HT-29 (cell line): ENCODE data around the gene PRKX. TPM values are rescaled to one million over a fixed set of nuclear protein-coding genes. Genes with fewer than 3 reads are reported as not detected.
A peak's percentile ranks its signal among the peaks of the same experiment; 100 is the strongest.
"Not testable (repeated sequence)": the region's sequence is repeated elsewhere in the genome, so short reads cannot be mapped to it uniquely, and the experiment has no call there.

Experiments
- DNase-seq: peaks from one replicate; pipeline ENCODE4 v3.0.0-alpha.2; 2015; ENCODE audit warnings: low spot score
- total RNA-seq: library from RNA; depleted of rRNA; stranded (reverse); fragments of >200 nt; shearing (Covaris generic); gene quantifications from 2 replicates; pipeline ENCODE4 v1.2.3, GENCODE V29; 2014; rRNA removed

Gene PRKX
- total RNA-seq = 10.1 and 11.5 TPM in 2 replicates

- peak; percentile 38 for DNase-seq
Observed at GRCh38 chrX:3713225-3713936, at the start of gene PRKX. Gene PRKX (minus strand): TSS chrX:3713649. CDS start chrX:3713253, 396 bp downstream.

GRCh38 chrX:3763111-3763510, 49.7 kb upstream of the PRKX start:
- no peak for DNase-seq

- no peak for DNase-seq
Observed at GRCh38 chrX:3757510-3758025, 44.1 kb upstream of the PRKX start.

GRCh38 chrX:3748052-3748559, 34.7 kb upstream of the PRKX start:
- no peak for DNase-seq

GRCh38 chrX:3743801-3744439, 30.5 kb upstream of the PRKX start:
- no peak for DNase-seq

GRCh38 chrX:3740946-3741345, 27.5 kb upstream of the PRKX start:
- not testable (repeated sequence) for DNase-seq

GRCh38 chrX:3738509-3738908, 25.1 kb upstream of the PRKX start:
- DNase-seq = no peak

- DNase-seq = not testable (repeated sequence)
Observed at GRCh38 chrX:3736536-3736935, 23.1 kb upstream of the PRKX start.

- not testable (repeated sequence) for DNase-seq
Observed at GRCh38 chrX:3735891-3736290, 22.4 kb upstream of the PRKX start.

GRCh38 chrX:3734456-3734855, 21.0 kb upstream of the PRKX start:
- DNase-seq = not testable (repeated sequence)

- DNase-seq = no peak
Observed at GRCh38 chrX:3733043-3733430, 19.6 kb upstream of the PRKX start.

- DNase-seq = not testable (repeated sequence)
Observed at GRCh38 chrX:3732326-3733042, 19.0 kb upstream of the PRKX start.

GRCh38 chrX:3728454-3728853, 15.0 kb upstream of the PRKX start:
- DNase-seq = no peak

- not testable (repeated sequence) for DNase-seq
Observed at GRCh38 chrX:3723460-3723859, 10.0 kb upstream of the PRKX start.

- no peak for DNase-seq
Observed at GRCh38 chrX:3717742-3718420, 4.4 kb upstream of the PRKX start.

GRCh38 chrX:3715921-3716320, 2.5 kb upstream of the PRKX start:
- DNase-seq = no peak

- DNase-seq = not testable (repeated sequence)
Observed at GRCh38 chrX:3714706-3715479, 1.4 kb upstream of the PRKX start.

- peak; percentile 21 for DNase-seq
Observed at GRCh38 chrX:3713937-3714434, 537 bp upstream of the PRKX start.

- DNase-seq = no peak
Observed at GRCh38 chrX:3712870-3713224, 602 bp downstream of the PRKX start.

GRCh38 chrX:3712051-3712869, 1.2 kb downstream of the PRKX start:
- no peak for DNase-seq
